Measurements from ENCODE around the gene EIF4G3. TPM values are rescaled to one million over a fixed set of nuclear protein-coding genes. Genes with fewer than 3 reads are reported as not detected.

Gene EIF4G3
- total RNA-seq, 1 experiment from 2014 or later, result 72.0 TPM

GRCh38 chr1:20921285-20921684, 255.4 kb downstream of the EIF4G3 start:
- H2BK5ac ChIP-seq (ENCODE audit: insufficient read length, low read length), result no peak overlapping the region
- H2BK12ac ChIP-seq (ENCODE audit: insufficient read length, low read depth, low read length), result no peak overlapping the region
- no peaks in the 10 kb centered on the region for H3K79me1 ChIP-seq (ENCODE audit: insufficient read depth, low read depth, low read length, poor library complexity, severe bottlenecking)
- Mint-ChIP-seq H3K4me3 (no peak overlapping the region), H3K27me3 (ENCODE audit: low read depth) (no peaks in the 10 kb centered on the region), H3K27ac (no peak overlapping the region), H3K4me1 (no peaks in the 10 kb centered on the region), H3K9me3 (no peaks in the 10 kb centered on the region), H3K36me3 (ENCODE audit: insufficient read depth in 1 of 3, low read depth in 3 of 3) (peaks cover 0 to 3% (median 0%) of the 10 kb centered on the region in 3 experiments; a peak in 1 of 7 replicates)
- no peaks in the 10 kb centered on the region for H3K9me3 ChIP-seq (ENCODE audit: control insufficient read depth, low read depth, low read length)
- H2AK5ac ChIP-seq (ENCODE audit: insufficient read length, low read length), result no peak overlapping the region
- WGBS (ENCODE audit: extremely low coverage, insufficient read length, low lambda C conversion rate), result no CpG with 5 or more reads among the region's 3 CpGs
- no peak overlapping the region for H3T11ph ChIP-seq (ENCODE audit: low read length)
- H2BK15ac ChIP-seq (ENCODE audit: low read depth, low read length), result no peak overlapping the region
- no peak for DNase-seq
- no peak overlapping the region for H3K27ac ChIP-seq (ENCODE audit: insufficient read length, low read depth, low read length)
- H3K23me2 ChIP-seq (ENCODE audit: insufficient read length, low read depth, low read length, poor library complexity, severe bottlenecking), result no peaks in the 10 kb centered on the region
- H3K18ac ChIP-seq (ENCODE audit: insufficient read length, low read depth, low read length), result no peak overlapping the region
- H3K56ac ChIP-seq (ENCODE audit: insufficient read length, low read depth, low read length), result no peak overlapping the region
- H2AFZ ChIP-seq (ENCODE audit: low read length), result no peak overlapping the region
- H3K4ac ChIP-seq (ENCODE audit: low read depth, low read length), result no peak overlapping the region
- H2BK120ac ChIP-seq (ENCODE audit: low read depth, low read length, poor library complexity, severe bottlenecking), result no peak overlapping the region
- no peak overlapping the region for H4K91ac ChIP-seq (ENCODE audit: insufficient read length, low read depth, low read length)
- no peak overlapping the region for H3K9ac ChIP-seq (ENCODE audit: extremely low read depth, insufficient read length, low read length)
- no peaks in the 10 kb centered on the region for H3K4me1 ChIP-seq (ENCODE audit: insufficient read depth, low read length)
- H3K14ac ChIP-seq (ENCODE audit: insufficient read depth, low read length), result no peak overlapping the region
- no peaks in the 10 kb centered on the region for H4K20me1 ChIP-seq (ENCODE audit: control insufficient read depth, insufficient read depth, insufficient read length)
- H2BK20ac ChIP-seq (ENCODE audit: low read depth, low read length, poor library complexity, severe bottlenecking), result no peak overlapping the region
- no peak overlapping the region for H3K23ac ChIP-seq (ENCODE audit: insufficient read length, low read depth, low read length)
- H4K8ac ChIP-seq (replicated peaks; ENCODE audit: insufficient read length, low read depth, low read length), result no peak overlapping the region
- H3K4me2 ChIP-seq (ENCODE audit: insufficient read depth, insufficient read length, low read length), result no peak overlapping the region
- H3K79me2 ChIP-seq (ENCODE audit: insufficient read depth, low read length), result no peaks in the 10 kb centered on the region
- no peak for TF ChIP-seq CTCF (conservative IDR thresholded peaks at IDR 0.05)
- H3K27me3 ChIP-seq (ENCODE audit: insufficient read depth, low read length), result no peaks in the 10 kb centered on the region
- H4K5ac ChIP-seq (ENCODE audit: insufficient read length, low read depth, low read length), result no peak overlapping the region
